SU-DHL-6 (cell line): Measurements from ENCODE around the gene SOX3.

Experiments used
- H2AFZ ChIP-seq: fragments of 200-600 bp; sonication (generic); 2 replicates; pipeline ENCODE4 v1.6.1; 2014; ENCODE audit warnings: low read depth, mild to moderate bottlenecking, moderate library complexity, mixed read lengths, antibody characterized with exemption, low read length; ENCODE audit not compliant: severe bottlenecking
- H3F3A ChIP-seq: fragments of 200-600 bp; shearing (Covaris generic); 2 replicates; pipeline ENCODE4 v1.6.0; 2016; ENCODE audit warnings: antibody characterized with exemption, mild to moderate bottlenecking; ENCODE audit not compliant: insufficient read depth
- H3K27ac ChIP-seq: fragments of 200-600 bp; sonication (generic); 2 replicates; pipeline ENCODE4 v1.5.1; 2016; ENCODE audit warnings: low read depth, mild to moderate bottlenecking, low read length, moderate library complexity, mixed read lengths
- H3K27me3 ChIP-seq: fragments of 200-600 bp; sonication (generic), shearing (Covaris generic); 2 replicates; pipeline ENCODE4 v1.6.0; 2014; ENCODE audit warnings: mild to moderate bottlenecking, low read length
- H3K36me3 ChIP-seq: fragments of 200-600 bp; sonication (generic); 2 replicates; pipeline ENCODE4 v1.6.1; 2014; ENCODE audit warnings: mild to moderate bottlenecking, low read length, mixed read lengths
- H3K4me2 ChIP-seq: fragments of 300-600, 200-600 bp; shearing (Covaris generic), sonication (generic); 2 replicates; pipeline ENCODE4 v1.6.0; 2014; ENCODE audit warnings: low read length, low read depth, mild to moderate bottlenecking; ENCODE audit not compliant: poor library complexity, severe bottlenecking
- H3K4me3 ChIP-seq: fragments of 200-600 bp; sonication (generic); 2 replicates; pipeline ENCODE4 v1.5.1; 2014; ENCODE audit warnings: antibody characterized with exemption, low read length, mild to moderate bottlenecking, mixed read lengths; ENCODE audit not compliant: insufficient read depth, poor library complexity, severe bottlenecking
- H3K79me2 ChIP-seq: fragments of 200-600 bp; sonication (generic); 2 replicates; pipeline ENCODE4 v1.6.1; 2014; ENCODE audit warnings: mild to moderate bottlenecking, low read length, moderate library complexity; ENCODE audit not compliant: insufficient read depth
- H3K9ac ChIP-seq: fragments of 200-600 bp; sonication (generic); 2 replicates; pipeline ENCODE4 v1.7.0; 2014; ENCODE audit warnings: mild to moderate bottlenecking, low read length
- H3K9me2 ChIP-seq: fragments of 200-600 bp; sonication (generic); replicated peaks from 2 replicates; pipeline ENCODE4 v1.6.1; 2014; ENCODE audit warnings: low read length; ENCODE audit not compliant: insufficient read depth
- H3K9me3 ChIP-seq: fragments of 200-600 bp; sonication (generic); 2 replicates; pipeline ENCODE4 v1.6.1; 2014; ENCODE audit warnings: low read length, mixed read lengths; ENCODE audit not compliant: insufficient read depth
- H4K20me1 ChIP-seq: fragments of 200-600 bp; sonication (generic); 2 replicates; pipeline ENCODE4 v1.6.1; 2014; ENCODE audit warnings: low read depth, mild to moderate bottlenecking, antibody characterized with exemption, low read length, moderate library complexity, mixed read lengths
- CTCF ChIP-seq: fragments of 200-600 bp; sonication (generic); IDR thresholded peaks from one replicate; pipeline ENCODE4 v1.5.1; 2017; ENCODE audit warnings: antibody characterized with exemption, mild to moderate bottlenecking, low read length, moderate library complexity; ENCODE audit not compliant: insufficient read depth, poor library complexity, severe bottlenecking
- EZH2phosphoT487 ChIP-seq: fragments of 200-600 bp; sonication (generic), shearing (Covaris generic); conservative IDR thresholded peaks from 2 replicates; pipeline ENCODE4 v1.6.1; 2018; ENCODE audit warnings: mild to moderate bottlenecking, antibody characterized with exemption, low read length, moderate library complexity, mixed read lengths

Gene SOX3

DNA sequence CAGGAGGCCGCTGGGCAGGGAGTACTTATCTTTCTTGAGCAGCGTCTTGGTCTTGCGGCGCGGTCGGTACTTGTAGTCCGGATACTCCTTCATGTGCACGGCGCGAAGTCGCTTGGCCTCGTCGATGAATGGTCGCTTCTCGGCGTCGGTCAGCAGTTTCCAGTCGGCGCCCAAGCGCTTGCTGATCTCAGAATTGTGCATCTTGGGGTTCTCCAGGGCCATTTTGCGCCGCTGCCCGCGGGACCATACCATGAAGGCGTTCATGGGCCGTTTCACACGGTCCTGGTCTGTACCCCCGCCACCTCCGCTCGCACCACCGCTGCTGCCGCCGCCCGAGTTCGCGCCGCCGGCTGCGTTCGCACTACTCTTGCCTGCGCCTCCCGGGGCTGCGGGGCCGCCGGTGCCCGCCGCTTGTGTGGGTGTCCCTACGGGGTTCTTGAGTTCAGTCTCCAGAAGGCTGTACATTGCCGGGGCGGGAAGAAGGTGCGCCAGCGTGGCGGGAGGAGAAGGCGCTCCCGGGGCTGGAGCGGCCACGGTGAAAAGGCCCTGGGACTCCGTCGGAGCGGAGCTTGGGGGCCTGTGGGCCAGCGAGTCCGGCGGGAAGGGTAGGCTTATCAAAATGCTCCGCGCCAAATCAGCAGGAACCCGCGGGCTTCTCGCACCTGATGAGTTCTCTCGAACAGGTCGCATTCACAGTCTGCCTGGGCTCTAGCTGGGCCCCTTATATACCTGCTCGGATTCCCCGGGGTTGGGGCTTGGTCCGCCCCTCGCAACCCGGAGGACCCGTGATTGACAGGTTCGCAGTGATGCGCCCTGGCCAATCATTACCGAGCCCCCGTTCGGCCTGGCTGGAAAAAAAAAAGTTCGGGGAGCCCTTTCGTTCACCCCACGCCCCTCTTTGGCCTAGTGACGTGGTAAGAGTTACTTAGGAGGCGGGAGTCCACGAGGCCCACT, at the start of gene SOX3:
SOX3 (minus strand) TSS at position 699 of the 954 bp plus-strand sequence; CDS start at position 690, 9 bp downstream.
- H3K27me3 ChIP-seq = no peaks in the 10 kb centered on the region
- no peaks in the 10 kb centered on the region for H3F3A ChIP-seq

GRCh38 chrX:140548985-140549384, 44.1 kb upstream of the SOX3 start:
- Histone ChIP-seq H3F3A (no peaks in the 10 kb centered on the region), H3K9ac (no peak overlapping the region), H3K79me2 (no peaks in the 10 kb centered on the region), H2AFZ (no peak overlapping the region), H3K9me2 (no peaks in the 10 kb centered on the region), H3K4me3 (no peak overlapping the region), H3K36me3 (no peaks in the 10 kb centered on the region), H3K4me2 (no peak overlapping the region), H3K9me3 (no peaks in the 10 kb centered on the region), H4K20me1 (no peaks in the 10 kb centered on the region), H3K27ac (no peak overlapping the region), H3K27me3 (no peaks in the 10 kb centered on the region)
- no peak for TF ChIP-seq EZH2phosphoT487
- TF ChIP-seq CTCF = no peak

More for the DNA sequence above, at the start of gene SOX3:
- no peak within 1 kb of the TSS for H3K27ac ChIP-seq
- no peaks in the 10 kb centered on the region for H3K9me3 ChIP-seq
- H3K9ac ChIP-seq = no peak within 1 kb of the TSS
- H3K9me2 ChIP-seq = no peaks in the 10 kb centered on the region
- H2AFZ ChIP-seq = no peak within 1 kb of the TSS
- no peak within 1 kb of the TSS for H3K4me2 ChIP-seq
- TF ChIP-seq EZH2phosphoT487 = no peak
- no peak for TF ChIP-seq CTCF
- H4K20me1 ChIP-seq = no peaks in the 10 kb centered on the region
- no peaks in the 10 kb centered on the region for H3K36me3 ChIP-seq
- H3K4me3 ChIP-seq = no peak within 1 kb of the TSS
- no peaks in the 10 kb centered on the region for H3K79me2 ChIP-seq

- no peaks in the 10 kb centered on the region for H4K20me1 ChIP-seq
- no peaks in the 10 kb centered on the region for H3F3A ChIP-seq
- no peaks in the 10 kb centered on the region for H3K9me2 ChIP-seq
- H3K9ac ChIP-seq = no peak overlapping the region
- no peak for TF ChIP-seq EZH2phosphoT487
- no peak for TF ChIP-seq CTCF
- no peak overlapping the region for H3K4me2 ChIP-seq
- H3K27ac ChIP-seq = no peak overlapping the region
- H3K9me3 ChIP-seq = no peaks in the 10 kb centered on the region
- H3K27me3 ChIP-seq = no peaks in the 10 kb centered on the region
- H2AFZ ChIP-seq = no peak overlapping the region
- no peak overlapping the region for H3K4me3 ChIP-seq
- no peaks in the 10 kb centered on the region for H3K36me3 ChIP-seq
- H3K79me2 ChIP-seq = no peaks in the 10 kb centered on the region
These were observed 21.3 kb upstream of the SOX3 start for GRCh38 chrX:140526171-140526570.
